ENCODE data around the gene CDC25B. TPM values are rescaled to one million over a fixed set of nuclear protein-coding genes. Genes with fewer than 3 reads are reported as not detected.

CDC25B gene
- total and polyA plus RNA-seq, 8 donors: 9.4 to 56.5 (median 25.1) TPM

DNA sequence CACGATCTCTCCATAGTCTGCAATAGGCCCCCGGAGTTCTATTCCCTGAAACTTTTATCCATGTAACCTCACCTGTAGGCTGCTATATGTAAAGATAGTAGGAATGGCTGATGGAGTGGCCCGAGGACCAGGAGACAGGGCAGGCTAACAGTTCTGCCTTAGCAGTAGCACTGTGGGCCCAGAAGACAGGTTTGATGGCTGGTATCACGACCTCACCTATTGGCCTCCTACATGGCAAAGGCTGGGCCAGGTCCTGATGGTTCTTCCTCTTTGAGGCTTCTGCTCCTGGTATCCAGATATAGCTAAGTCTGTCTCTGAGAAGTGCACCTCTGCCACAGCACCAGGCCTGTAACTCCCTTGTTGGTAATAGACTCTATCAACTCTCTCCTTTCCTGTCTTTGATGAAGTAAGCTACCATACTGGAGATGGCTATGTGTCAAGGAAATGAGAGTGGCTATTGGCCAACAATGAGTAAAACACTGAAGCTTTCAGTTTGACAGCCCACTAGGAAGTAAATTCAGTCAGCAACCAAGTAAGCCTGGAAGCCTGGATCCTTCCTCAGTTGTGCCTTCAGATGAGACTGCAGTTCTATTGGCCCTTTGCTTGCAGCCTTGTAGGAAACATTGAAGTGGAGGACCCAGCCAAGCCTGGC lies 20.5 kb upstream of the CDC25B start:
- H3K36me3 ChIP-seq: no peaks in the 10 kb centered on the region

GRCh38 chr20:3777381-3777715 lies 18.8 kb upstream of the CDC25B start:
- TF ChIP-seq, protein P1, sequence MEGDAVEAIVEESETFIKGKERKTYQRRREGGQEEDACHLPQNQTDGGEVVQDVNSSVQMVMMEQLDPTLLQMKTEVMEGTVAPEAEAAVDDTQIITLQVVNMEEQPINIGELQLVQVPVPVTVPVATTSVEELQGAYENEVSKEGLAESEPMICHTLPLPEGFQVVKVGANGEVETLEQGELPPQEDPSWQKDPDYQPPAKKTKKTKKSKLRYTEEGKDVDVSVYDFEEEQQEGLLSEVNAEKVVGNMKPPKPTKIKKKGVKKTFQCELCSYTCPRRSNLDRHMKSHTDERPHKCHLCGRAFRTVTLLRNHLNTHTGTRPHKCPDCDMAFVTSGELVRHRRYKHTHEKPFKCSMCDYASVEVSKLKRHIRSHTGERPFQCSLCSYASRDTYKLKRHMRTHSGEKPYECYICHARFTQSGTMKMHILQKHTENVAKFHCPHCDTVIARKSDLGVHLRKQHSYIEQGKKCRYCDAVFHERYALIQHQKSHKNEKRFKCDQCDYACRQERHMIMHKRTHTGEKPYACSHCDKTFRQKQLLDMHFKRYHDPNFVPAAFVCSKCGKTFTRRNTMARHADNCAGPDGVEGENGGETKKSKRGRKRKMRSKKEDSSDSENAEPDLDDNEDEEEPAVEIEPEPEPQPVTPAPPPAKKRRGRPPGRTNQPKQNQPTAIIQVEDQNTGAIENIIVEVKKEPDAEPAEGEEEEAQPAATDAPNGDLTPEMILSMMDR (IDR thresholded peaks at IDR 0.05): no peak
- no peak for TF ChIP-seq EP300 (IDR thresholded peaks at IDR 0.05)
- no peak for TF ChIP-seq POLR2A (IDR thresholded peaks at IDR 0.05)
- no peak for TF ChIP-seq POLR2AphosphoS5 (IDR thresholded peaks at IDR 0.05)
- H3K27ac ChIP-seq: peak overlapping the region in 2 of 5 donors; percentile 2 to 50
- peaks cover 23 to 37% (median 30%) of the 10 kb centered on the region in 4 donors for H3K4me1 ChIP-seq
- H3K9me3 ChIP-seq: no peaks in the 10 kb centered on the region
- WGBS, 5 donors: 13 to 82% (median 16%) methylated on average over 2 to 16 of the region's 16 CpGs
- DNase-seq: no peak
- peaks cover 0 to 17% (median 4%) of the 10 kb centered on the region in 3 donors for H3K27me3 ChIP-seq
- no peaks in the 10 kb centered on the region for H3K36me3 ChIP-seq
- intact Hi-C loops (cut with DNase I; ENCODE audit: low total_unique reads): no loop called here
- H3K4me3 ChIP-seq: peak overlapping the region; percentile 47 to 71 (median 60)

More for the DNA sequence above, 20.5 kb upstream of the CDC25B start:
- H3K9me3 ChIP-seq: no peaks in the 10 kb centered on the region
- 88 to 94% (median 90%) methylated on average over 4 of the region's 4 CpGs for WGBS, 5 donors
- H3K27me3 ChIP-seq: peaks cover 0 to 17% (median 4%) of the 10 kb centered on the region in 3 donors
- no peak overlapping the region for H3K27ac ChIP-seq
- TF ChIP-seq POLR2AphosphoS5 (IDR thresholded peaks at IDR 0.05) (no peak), POLR2A (IDR thresholded peaks at IDR 0.05) (no peak), EP300 (IDR thresholded peaks at IDR 0.05) (no peak)
- TF ChIP-seq, protein P1 (IDR thresholded peaks at IDR 0.05): no peak
- no peak for DNase-seq
- peaks cover 14 to 24% (median 20%) of the 10 kb centered on the region in 4 donors for H3K4me1 ChIP-seq
- H3K4me3 ChIP-seq: no peak overlapping the region
- intact Hi-C loops (cut with DNase I; ENCODE audit: low total_unique reads): no loop called here

DNA sequence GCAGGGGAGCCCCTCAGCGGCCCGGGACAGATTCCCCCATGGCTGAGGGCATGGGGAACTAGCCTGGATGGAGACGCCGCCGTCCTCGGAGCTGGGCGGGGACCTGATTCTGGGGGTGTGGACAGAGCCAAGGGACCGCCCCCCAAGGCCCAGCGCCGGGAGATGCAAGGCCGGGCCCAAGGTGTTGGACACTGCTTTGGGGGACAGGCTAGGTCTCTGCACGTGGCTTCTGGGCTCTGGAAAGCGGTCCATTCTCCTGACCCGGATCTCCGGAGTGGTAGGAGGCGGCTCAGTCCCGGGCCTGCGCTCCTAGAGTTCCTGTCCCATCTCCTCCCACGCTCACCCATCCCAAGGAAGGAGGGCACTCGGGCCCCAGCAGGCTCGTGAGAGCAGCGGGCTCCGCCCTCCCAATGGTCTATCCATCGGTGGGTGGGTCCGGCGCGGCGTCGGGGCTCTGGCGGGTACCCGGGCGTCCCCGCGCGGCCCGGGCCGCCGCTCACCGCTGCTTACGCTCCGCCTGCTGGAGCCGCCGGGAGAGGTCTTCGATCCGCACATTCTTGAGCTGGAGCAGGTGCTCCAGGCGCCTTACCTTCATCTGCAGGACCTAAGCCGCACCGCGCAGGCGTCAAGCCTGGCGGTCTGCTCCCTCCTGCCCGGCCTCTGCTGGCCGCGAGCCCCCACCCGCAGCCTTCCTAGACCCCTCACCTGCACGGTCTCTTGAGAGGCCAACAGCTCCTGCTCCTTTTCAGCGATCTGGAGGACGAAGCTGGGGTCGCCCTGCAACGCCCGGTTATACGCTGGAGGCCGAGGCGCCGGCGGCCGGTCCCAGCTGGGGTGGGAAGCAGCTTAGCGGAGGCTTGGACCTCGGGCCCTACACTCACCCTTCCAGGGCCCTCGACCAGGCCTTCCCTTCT lies 18.1 kb upstream of the CDC25B start:
- Histone ChIP-seq H3K36me3 (peaks cover 0 to 2% (median 0%) of the 10 kb centered on the region in 4 donors), H3K27ac (peak overlapping the region in 3 of 5 donors; percentile 2 to 50 (median 3)), H3K4me1 (peaks cover 23 to 43% (median 34%) of the 10 kb centered on the region in 4 donors), H3K9me3 (no peaks in the 10 kb centered on the region), H3K27me3 (peaks cover 0 to 17% (median 4%) of the 10 kb centered on the region in 3 donors), H3K4me3 (peak overlapping the region; percentile 47 to 71 (median 60))
- 1 to 8% (median 2%) methylated on average over 33 to 70 of the region's 70 CpGs for WGBS, 5 donors
- DNase-seq: peak; percentile 62 to 70
- TF ChIP-seq EP300 (IDR thresholded peaks at IDR 0.05) (no peak), POLR2AphosphoS5 (IDR thresholded peaks at IDR 0.05) (no peak), POLR2A (IDR thresholded peaks at IDR 0.05) (no peak)
- TF ChIP-seq, protein P1 (IDR thresholded peaks at IDR 0.05): no peak
- intact Hi-C loops (cut with DNase I; ENCODE audit: low total_unique reads): no loop called here

- no peak overlapping the region for H3K4me3 ChIP-seq
Measured at GRCh38 chr20:3778976-3779375, 17.1 kb upstream of the CDC25B start.

More at GRCh38 chr20:3778976-3779375, 17.1 kb upstream of the CDC25B start:
- DNase-seq: peak in 1 of 2 donors; percentile 16
- peaks cover 0 to 12% (median under 1%) of the 10 kb centered on the region in 4 donors for H3K36me3 ChIP-seq
- TF ChIP-seq EP300 (IDR thresholded peaks at IDR 0.05): no peak
- TF ChIP-seq POLR2A (IDR thresholded peaks at IDR 0.05): no peak
- TF ChIP-seq POLR2AphosphoS5 (IDR thresholded peaks at IDR 0.05): no peak
- TF ChIP-seq, protein P1 (IDR thresholded peaks at IDR 0.05): no peak
- intact Hi-C loops (cut with DNase I; ENCODE audit: low total_unique reads): no loop called here
- peaks cover 31 to 53% (median 44%) of the 10 kb centered on the region in 4 donors for H3K4me1 ChIP-seq
- 32 to 47% (median 36%) methylated on average over 16 to 18 of the region's 18 CpGs for WGBS, 5 donors
- peaks cover 0 to 17% (median 4%) of the 10 kb centered on the region in 3 donors for H3K27me3 ChIP-seq
- H3K27ac ChIP-seq: no peak overlapping the region
- no peaks in the 10 kb centered on the region for H3K9me3 ChIP-seq

Measured in stomach (tissue), 9 donors.